HTR-8/SVneo (cell line): ENCODE data around the gene CACFD1.

Experiments used
- DNase-seq: peaks from one replicate; pipeline ENCODE4 v3.0.0; 2011; ENCODE audit warnings: low spot score, mixed read lengths; ENCODE audit not compliant: insufficient read length
- FAIRE-seq: peaks from 2 replicates; lab custom pipeline; 2011; peaks lifted over from hg19 to GRCh38; lab: Jason Lieb, UNC

CACFD1 gene

DNA sequence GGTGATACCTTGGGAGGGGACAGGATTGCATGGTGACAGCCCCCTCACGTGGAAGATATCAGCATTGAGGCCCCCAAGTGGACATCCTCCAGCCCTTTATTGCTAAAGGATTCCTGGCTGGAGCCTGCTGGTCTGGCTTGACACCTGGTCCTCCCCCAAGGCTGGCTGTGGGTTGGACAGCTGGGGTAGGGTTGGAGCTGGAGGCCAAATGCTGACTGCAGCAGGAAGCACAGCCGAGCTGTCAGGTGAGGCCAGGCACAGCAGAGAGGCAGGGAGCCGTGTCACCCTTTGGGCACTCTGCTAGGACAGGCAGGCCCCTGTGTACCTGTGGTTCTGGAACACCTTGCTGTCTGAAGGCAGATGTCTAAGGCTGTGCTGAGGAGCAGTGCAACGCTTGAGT is 2.2 kb downstream of the CACFD1 start:
- no peak for DNase-seq
- no peak for FAIRE-seq

DNA sequence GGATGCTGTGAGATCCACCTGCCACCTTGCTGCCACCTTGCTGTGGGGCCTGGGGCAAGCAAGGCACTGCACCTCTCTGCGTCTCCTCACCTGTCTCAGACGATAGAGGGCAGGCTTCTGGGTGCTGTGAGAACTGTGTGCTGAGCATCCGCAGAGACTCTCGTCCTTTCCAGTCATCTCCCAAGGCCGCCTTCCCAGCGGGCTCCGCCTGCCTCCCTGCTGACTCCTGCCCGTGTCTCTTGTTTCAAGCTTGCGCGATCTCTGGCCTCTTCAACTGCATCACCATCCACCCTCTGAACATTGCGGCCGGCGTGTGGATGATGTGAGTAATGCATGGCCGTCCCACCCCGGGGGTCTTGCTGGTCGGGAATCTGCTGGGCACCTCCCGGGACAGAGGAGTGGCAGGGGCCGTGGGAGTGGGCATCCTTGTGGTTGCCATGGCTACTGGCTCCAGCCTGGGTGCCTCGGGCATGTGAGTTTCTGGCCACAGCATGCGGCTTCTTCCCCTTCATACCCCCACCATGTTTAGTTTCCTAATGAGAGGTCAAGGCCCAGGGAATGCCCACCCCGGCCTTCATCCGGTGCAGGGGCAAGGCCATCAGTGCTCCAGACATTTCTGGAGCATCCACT is 3.6 kb downstream of the CACFD1 start:
- no peak for DNase-seq
- FAIRE-seq: no peak

DNA sequence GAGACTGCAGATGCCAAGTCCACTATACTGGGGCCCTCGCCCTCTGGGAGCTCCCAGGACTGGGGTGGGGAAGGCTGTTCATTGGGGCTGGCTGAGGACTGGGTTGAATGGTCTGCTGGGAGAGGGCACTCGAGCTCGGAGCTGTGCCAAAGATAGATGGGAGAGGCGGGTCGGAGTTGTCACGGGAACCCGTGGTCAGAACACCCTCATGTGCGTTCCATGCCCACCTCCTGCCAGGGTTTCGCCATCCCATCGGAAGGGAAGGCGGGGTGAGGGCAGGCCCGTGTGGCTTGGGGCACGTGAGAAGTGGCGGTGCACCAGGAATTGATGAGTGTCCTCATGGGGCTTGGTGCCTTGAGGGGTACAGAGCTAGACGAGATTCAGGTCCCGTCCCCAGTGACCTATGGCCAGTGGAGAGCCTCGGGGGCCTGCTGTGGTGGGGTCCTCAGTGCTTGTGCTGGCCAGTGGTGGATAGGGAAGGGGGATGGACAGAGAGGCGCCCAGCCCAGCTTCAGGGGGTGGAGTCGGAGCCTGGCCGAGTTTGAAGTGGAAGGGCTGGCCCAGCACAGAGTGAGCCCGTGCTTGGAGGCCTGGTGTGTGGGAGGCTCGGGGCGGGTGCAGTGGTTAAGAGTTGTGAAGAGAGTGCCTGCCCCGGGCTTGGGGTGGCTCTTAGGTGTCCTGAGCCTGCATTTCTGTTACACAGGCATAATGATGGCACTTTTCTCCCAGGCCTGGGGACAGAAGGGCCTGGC is 4.3 kb downstream of the CACFD1 start:
- FAIRE-seq: no peak

DNA sequence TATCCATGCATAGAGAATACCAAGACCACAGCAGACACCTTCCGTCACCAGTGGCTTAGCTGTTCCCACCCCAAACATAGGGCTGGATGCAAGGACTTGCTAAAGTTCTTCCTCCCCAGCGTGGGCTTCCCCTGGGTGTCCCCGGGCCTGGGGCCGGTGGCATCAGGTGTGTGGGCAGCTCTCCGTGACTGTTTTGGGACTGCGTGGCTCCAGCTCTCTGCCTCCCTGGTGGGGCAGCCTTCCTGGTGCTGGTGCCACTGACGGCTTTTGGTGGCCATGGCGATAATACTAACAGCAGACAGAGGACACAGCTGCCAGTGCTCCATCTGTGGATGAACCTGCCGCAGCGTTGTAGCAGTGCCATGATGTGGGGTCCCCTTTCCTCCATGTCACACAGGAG is 4.9 kb downstream of the CACFD1 start:
- no peak for FAIRE-seq

More for the DNA sequence above, 4.3 kb downstream of the CACFD1 start:
- DNase-seq: no peak

DNA sequence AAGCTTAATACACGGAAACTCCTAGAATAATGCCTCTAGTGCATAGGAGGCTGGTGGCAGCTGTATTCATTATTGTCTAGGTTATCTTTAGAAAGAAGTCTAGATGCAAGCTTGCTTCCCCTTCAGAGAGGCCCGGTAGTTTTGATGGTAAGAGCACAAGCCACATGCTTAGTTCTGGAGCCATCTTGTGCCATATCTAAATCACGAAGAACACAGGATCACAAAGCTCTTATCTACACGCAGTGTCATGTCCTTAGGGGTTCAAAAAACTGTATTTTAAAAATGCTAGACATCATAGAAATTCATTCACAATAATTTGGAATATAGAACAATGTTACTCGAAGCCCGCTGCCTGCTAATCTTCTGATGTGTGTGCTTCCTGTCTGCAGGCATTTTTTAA is 6.2 kb downstream of the CACFD1 start:
- DNase-seq (no peak), FAIRE-seq (no peak)

More for the DNA sequence above, 4.9 kb downstream of the CACFD1 start:
- no peak for DNase-seq

DNA sequence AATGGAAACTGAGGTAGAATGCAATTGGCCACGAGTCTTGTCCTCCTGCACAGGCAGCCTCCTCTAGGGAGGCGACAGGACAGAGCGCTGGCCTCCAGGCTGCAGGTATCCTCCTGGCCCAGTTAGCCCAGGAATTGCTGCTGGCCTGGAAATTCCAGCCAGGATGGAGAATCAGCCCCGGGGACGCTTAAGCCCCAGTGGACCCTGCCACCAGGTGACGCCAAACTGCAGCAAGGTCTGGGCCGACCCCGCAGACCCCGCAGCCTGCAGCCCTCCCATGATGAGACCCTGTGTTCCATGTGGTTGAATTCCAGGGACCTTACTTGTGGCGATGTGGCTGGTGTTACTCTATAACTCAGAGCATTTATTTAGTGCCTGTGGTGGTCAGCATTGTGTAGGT is 7.3 kb downstream of the CACFD1 start:
- DNase-seq (no peak), FAIRE-seq (no peak)

DNA sequence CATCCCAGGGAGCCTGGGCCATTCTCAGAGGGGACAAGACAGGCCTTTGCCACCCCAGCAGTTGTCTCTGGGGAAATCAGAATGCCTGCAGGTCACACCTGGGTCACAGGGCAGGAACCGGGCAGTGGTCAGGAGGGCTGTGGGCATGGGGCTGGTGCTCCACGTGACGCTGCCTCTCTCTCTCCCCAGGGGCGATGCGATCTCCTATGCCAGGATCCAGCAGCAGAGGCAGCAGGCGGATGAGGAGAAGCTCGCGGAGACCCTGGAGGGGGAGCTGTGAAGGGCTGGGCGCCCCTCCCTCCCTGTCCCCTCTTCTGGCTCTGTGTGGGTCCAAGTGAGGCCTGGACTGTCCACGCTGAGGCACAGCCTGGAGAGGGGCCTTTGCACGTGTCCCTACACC is 8.6 kb downstream of the CACFD1 start:
- FAIRE-seq: no peak
- no peak for DNase-seq

DNA sequence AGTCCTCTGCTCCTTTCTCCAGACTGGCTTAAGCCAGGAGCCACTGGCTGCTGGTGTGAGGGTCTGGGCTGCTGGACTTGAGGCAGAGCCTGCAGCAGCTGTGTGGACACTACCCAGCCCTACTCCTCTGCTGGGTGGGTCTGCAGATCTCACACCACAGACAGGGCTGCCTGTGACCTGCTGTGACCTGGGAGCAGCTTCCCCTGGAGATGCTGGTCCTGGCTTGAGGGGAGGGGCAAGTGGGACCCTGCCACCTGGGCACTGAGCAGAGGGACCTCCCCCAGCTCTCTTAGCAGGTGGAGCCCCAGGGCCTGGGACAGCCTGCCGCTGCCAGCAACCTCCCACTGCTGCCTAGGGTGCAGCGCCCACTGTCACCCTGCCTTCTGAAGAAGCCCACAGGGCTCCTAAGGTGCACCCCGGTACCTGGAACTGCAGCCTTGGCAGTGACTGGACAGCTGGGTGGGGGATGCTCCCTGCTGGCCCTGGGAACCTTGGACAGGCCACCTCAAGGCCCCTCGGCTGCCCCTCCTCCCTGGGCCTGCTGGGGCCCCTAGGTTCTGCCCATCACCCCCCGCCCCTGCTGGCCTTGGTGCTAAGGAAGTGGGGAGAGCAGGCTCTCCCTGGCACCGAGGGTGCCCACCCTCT is 9.1 kb downstream of the CACFD1 start:
- no peak for DNase-seq
- FAIRE-seq: no peak

DNA sequence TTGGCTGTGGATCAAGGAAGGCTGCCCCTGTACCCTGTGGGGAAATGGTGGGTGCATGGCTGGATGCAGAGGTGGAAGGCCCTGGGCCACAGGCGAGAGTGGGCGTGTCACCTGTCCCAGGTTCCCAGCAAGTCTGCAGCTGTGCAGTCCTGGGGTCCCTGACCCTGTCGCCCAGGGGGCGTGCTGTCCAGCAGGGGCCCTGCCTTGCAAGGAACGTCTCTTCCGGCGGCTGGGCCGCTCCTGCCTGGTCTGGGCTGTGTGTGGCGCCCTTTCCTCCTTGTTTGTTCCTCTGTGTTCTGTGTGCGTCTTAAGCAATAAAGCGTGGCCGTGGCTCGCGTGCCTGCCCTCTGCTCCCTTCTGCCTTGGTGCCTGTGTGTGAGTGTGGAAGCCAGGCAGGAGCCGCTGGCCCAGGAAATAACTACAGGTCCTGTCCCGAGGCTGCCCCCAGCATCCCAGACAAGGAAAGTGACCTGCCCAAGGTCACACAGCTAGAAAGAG is 10.7 kb downstream of the CACFD1 start:
- FAIRE-seq (no peak), DNase-seq (no peak)

DNA sequence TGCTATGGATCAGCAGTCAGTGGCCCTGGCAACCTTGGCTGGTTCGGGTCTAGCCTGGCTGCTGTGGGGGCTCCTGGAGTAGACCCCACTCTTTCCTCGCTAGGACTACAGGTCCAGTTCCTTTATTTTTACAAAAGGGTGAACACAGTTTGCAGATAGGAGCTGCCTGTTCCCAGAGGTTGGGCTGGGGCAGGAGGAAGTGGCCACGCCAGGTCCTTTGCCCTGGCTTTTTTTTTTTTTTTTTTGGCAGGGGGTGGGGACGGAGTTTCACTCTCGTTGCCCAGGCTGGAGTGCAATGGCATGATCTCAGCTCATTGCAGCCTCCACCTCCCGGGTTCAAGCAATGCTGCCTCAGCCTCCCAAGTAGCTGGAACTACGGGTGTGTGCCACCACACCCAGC is 11.2 kb downstream of the CACFD1 start:
- DNase-seq (no peak), FAIRE-seq (no peak)

DNA sequence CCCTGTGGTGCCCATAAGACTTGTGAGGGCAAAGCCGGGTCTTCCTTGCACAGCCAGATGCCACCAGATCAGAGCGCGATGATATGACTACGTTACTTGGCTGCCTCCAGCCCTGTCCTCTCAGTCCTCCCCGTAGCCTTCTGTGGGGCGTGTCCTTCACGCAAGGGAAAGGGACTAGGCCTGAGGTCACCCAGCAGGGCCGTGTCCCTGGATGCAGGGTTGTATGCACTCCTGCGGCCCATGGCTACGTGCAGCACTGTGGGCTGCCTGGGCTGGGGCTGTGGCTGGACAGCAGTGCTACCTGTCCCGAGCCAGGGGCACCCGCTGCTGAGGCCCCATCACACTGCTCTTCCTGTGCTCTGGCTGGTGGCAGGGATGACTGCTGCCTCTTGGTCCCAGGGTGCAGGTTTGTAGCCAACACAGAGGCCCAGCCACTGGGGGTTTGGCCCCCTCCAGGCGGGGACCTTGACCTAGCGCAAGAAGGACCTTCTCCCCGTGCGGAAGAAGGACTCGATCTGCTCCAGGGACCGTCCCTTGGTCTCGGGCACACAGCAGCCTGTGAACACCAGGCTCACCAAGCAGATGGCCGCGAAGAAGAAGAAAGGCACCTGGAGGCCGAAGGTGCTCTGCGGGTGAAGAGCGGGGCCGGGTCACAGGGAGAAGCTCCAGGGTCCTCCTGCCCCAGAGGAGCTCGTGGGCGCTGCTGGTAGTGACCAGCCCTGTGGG is 11.9 kb downstream of the CACFD1 start:
- FAIRE-seq: no peak
- DNase-seq: no peak

DNA sequence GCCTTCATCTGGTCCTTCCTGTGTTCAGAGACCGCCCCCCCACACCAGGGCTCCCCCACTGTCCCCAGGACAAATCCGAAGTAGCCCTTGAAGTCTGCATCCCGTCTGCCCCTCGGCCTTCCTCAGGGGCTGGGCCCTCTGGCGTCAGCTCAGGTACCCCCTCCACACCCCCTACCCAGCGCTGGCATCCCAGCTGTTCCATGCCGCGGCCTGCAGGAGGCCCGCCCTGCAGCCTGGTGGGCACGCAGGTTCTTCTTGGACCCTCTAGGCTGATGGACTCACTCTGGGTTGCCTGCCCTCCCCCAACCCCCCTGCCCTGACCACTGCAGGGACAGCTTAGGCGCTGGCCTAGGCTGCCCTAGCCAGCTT is 12.5 kb downstream of the CACFD1 start:
- DNase-seq (no peak), FAIRE-seq (no peak)

DNA sequence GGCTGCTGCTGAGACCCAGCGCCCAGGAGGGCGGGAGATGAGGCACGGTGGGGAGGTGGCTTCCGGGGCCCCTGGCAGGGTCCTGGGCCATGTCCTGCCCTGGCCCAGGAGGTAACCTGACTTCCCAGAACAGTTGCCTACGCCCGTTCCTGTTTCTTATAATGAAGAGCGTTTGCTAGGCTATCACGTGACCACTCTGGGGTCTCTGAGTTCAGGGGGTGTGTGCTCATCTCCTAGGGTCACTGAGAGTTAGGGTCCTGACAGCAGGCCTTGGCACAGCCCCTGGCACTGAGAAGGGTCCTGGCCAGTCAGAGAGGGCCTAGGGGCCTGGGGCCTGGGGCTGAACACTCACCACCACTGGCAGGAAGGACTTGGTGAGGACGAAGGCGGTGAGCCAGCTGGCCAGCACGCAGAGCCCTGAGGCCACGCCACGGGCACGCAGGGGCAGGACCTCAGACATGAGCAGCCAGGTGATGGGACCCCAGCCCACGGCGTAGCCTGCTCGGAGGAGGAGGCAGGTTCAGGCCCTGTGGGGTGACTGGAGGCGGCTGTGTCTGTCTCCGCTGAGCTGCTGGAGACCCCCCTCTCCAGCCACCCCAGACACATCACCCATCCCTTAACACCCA is 13.1 kb downstream of the CACFD1 start:
- DNase-seq (no peak), FAIRE-seq (no peak)

DNA sequence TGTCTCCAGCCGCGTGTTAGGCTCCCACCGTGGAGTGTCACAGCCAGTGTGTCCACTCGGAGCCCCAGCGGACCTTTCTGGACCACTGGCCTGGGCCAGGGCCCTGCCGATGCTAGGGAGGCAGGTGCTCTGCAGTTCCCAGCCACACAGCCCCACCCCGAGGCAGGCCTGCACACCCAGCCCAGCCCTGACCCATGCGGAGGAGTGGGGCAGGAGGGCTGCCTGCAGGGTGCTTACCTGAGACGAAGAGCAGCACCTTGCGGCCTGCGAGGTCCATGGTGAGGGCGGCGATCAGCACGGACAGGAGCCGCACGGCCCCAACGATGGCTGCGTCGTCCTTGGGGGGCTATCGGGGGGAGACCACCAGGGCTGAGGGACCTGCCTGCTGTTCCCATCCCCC is 14.0 kb downstream of the CACFD1 start:
- DNase-seq (no peak), FAIRE-seq (no peak)

DNA sequence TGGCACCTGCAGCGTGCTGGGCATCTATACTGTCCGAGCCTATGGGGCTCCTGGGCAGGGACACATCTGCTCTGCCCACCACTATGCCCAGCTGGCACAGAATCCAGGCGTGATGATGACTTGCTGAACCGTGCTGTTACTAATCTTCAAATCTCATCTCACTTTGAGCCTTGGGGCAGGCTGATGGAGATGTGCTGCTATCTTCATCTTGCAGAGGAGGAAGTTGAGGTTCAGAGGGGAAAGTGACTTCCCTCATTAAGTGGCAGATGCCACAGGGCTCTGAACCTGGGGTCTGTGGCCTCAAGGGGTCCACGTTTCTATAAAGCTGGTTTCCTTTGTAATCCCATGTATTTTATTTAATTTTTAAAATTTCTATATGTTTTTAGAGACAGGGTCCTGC is 14.4 kb downstream of the CACFD1 start:
- FAIRE-seq (no peak), DNase-seq (no peak)

DNA sequence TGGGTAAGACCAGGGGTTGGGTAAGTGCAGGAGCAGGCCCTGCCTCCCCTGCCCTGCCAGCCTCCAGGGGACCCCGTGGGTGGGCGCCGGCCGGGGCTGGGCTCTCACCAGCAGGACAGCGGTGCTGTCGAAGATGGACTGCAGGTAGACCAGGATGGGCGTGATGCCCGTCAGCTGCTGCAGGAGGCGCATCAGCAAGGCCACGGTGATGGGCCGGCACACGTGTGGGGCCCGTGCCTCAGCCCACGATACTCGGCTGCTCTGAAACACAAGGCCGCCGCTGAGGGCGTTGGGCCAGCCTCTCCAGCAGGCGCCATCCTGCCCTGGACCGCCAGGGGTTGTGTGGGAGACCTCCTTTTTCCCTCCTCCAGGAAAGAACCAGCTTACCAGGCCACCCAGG is 15.1 kb downstream of the CACFD1 start:
- no peak for FAIRE-seq
- DNase-seq: no peak

DNA sequence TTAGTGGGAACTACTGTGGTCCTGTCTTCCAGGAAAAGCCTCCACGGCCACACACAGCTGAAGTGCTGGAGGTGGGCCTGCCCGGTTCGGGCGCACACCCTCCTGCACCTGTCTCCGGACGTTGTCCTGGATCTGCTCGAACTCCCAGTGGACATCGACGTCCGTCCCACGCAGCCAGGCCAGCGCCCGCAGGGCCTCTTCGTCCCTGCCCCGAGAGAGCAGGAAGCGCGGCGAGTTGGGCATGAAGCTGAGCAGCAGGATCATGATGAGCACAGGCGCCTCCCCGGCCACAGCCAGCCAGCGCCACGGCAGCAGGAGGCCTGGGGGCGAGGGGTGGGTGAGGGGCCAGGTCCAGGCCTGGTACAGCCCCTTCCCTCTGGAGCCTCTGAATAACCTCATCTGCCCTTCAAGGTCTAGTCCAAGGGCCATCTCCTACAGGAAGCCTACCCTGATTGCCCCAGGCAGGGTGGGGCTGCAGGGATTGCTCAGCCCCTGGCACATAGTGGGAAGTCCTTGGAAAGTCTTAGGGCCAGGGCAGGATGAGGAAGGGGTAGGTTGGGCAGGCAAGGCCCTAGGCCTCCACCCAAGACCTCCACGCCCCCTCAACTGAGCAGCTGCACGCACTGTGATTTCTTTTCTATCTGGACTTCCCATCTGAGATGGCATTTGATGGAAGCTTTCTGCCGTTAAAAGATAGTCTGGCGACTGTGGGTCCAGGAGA is 15.7 kb downstream of the CACFD1 start:
- FAIRE-seq (no peak), DNase-seq (no peak)

DNA sequence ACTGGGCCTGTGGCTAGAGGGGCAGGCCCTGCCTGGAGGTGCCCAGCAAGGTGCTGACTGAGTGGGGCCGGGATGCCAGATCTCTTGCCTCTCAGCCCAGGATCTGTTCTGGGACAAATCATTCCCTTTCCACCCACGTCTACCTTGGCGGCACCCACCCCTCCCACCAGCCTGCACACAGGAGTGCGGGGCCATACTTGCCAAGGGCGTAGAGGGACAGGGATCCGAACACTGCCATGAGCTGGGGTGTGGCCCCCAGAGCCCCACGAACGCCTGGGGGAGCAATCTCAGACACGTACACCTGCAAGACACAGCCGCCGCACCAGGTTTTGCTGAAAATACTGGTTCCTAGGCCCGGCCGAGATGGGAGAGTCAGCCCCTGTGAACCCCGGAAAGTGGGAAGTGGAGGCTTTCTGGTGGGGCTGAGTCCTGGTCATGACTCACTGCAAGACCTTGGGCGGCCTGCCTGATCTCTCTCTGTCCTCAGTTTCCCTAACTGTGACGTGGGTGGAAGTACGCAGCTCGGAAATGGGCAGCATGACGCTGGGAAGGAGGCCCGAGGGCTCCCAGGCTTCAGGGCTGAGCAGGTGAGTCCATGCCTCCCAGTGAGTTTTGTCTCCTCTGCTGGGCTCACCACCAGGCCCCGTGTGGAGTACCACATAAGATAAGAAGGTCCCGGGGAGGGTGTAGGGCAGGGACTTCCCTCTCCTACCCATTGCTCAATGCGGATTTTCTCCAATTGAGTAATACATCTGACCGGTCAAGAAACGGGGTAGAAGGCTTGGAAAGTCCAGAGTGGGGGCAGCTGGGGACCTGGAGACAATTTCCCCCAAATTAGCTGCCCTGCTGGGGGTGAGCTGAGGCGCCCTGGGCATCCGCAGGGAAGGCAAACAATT is 16.5 kb downstream of the CACFD1 start:
- DNase-seq: no peak
- FAIRE-seq: no peak

DNA sequence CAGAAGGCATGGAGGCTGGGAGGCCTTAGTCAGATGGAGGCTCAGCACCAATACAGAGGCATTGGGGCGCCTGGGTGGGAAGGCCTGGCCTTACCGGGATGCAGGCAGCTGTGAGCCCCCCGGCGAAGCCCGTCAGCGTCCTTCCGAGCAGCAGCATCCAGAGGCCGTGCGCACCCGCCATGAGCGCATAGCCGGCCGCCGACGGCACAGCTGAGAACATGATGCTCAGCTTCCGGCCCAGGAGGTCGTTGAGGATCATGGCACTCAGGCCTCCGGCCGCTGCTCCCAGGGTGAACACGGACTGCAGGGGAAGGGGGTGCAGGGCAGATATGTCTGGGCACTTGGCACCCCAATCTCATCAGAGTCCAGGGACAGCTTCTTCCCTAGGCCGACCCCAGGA is 17.2 kb downstream of the CACFD1 start:
- FAIRE-seq: no peak
- DNase-seq: no peak
